Middle frontal gyrus (tissue), 1 donor: ENCODE results near the gene MRPS22.
"Not testable (repeated sequence)": the region's sequence is repeated elsewhere in the genome, so short reads cannot be mapped to it uniquely, and the experiment has no call there.

Experiments
- DNase-seq: peaks from one replicate; pipeline ENCODE4 v3.0.0-alpha.2; 2015; ENCODE audit warnings: low spot score; ENCODE audit errors: extremely low spot score

MRPS22 gene

DNA sequence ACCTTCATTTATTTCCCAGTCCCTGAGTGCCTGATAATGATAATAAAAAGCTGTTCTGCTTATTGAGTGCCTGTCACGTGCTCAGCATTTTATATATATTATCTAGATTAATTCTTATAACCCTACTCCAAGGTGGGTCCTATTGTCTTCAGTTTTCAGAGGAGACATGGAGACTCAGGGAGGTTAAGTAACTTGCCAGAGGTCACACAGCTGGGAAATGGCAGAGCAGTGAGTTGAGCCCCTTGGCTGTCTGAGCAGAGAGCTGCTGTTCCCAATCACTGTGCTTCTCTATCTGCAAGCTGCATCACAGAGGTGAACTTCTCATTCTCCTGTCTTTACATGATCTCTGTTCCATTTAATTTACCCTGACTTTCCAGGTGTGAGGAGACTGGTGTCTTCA is 32.3 kb upstream of the MRPS22 start:
- DNase-seq, result no peak

DNA sequence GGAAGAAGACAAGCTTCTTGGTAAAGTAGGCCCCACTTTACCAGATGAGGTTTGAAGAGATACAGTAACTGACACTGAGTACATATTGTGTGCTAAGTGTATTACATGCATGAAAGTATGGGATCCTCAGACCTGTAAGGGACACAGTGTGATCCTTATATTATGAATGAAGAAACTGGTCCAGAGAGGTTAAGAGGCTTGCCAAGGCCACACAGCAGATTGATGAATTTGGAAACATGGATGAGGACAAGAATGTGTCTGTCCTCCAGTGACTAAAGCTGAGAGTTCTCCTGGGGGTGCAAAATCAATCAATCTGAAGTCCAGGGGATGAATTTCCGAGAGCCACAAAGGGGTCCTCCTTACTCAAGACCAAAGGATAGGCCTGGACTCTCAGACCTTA is 31.4 kb upstream of the MRPS22 start:
- no peak for DNase-seq

DNA sequence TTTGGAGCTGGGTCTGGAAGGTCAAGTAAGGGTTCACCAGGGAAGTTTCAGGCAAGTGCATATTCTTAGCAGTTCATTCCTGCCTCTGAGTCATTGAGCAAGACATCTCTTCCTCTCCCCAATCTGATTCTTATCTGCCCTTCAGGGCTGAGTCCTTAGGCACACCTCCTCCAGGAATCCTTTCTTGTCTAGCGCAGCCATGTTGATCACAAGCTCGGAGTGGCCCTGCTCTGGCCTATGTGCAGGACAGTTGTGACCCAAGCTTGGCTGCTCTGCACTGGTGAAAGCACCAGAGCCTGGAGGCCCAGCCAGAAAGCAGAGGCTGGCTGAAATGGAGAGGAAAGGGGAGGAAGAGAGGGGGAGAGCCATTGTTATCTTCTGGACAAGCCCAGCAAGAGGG is 30.9 kb upstream of the MRPS22 start:
- DNase-seq, result no peak

DNA sequence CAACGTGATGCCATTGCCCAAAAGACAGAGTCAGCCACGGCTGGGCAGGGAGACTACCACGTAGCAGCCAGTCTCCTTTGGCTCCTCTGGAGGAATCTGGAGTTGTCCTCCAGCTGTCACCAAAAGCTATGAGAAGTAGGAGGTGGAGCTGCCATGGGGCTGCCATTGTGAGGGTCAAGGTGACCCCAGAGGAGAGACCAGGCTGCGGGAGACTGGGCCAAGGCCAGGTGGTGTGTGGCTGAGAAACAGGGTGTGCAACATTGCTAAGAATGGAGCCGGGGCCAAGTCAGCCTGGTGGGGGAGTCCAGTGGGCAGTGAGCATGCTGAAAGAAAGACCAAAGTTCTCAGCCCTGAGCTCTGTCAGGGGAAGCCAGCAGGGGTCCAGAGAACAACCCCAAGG is 29.9 kb upstream of the MRPS22 start:
- no peak for DNase-seq

DNA sequence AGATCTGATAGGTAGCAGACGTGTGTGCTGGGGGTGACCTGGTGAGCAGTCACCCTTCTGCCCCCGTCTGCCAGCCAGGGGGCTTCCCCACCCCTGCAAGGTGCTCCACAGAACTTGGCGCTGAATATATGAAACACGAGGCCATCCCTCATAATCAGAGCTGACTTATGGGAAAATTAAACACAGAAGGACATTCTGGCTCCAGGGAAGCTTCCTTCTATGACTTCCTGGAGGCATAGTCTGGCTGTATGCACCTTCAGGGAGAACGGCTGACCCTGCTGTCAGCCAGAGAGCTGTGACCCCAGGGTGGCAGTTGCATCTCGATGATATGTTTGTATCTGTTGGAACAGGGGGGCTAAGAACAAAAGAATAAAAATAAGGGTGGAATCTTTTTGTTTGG is 26.6 kb upstream of the MRPS22 start:
- no peak for DNase-seq

DNA sequence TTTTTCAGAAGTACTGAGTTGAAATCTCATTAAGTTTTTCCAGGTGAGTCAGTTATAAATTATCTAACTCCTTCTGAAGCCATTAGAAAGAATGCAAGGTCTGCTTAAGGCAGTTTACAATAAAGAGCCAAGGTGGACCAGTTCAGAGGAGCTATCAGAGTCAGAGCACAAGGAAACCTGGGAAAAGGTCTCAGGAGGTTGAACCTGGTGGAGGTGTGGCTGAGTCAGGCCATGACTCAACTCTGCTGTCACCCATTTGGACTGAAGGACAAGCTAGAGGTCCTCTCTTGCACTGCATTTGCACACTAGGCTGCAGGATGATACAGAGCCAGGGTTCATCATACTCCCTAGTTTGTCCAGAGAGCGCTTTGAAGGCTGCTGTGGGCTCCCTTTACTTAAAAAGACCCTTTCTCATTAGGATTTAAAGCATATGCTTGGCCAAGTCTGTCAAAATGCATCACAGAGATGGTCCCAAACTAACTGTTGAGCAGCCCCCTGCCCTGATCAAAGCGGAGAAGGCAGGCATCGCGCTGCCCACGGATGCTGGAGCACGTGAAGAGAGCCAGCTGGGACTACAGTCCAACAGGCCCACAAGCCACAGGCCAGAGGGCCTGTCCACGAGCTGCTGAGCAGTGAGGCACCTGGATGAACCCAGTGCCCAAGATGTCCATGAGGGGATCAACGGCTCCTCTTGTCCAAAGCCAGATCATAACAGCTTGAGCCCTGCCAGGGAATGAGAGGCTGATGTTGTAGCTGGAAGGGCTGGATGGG is 26.0 kb upstream of the MRPS22 start:
- no peak for DNase-seq

DNA sequence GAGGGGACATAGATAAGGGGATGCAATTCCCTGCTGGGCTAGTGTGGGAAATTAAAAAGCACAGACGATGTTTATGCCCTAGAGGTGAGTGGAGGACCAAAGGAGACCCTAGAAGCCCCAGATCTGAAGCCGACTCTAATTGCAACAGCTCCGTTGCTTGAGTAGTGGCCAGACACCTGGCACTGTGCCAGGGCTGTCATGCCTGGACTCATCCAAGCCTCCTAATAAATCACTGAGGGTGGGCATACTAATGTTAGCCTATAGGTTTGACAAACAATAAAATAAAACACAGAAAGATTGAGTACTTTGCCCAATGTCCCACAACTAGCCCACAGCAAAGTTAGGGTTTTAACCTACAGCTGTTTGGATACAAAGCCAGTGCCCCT is 25.4 kb upstream of the MRPS22 start:
- DNase-seq, result no peak

DNA sequence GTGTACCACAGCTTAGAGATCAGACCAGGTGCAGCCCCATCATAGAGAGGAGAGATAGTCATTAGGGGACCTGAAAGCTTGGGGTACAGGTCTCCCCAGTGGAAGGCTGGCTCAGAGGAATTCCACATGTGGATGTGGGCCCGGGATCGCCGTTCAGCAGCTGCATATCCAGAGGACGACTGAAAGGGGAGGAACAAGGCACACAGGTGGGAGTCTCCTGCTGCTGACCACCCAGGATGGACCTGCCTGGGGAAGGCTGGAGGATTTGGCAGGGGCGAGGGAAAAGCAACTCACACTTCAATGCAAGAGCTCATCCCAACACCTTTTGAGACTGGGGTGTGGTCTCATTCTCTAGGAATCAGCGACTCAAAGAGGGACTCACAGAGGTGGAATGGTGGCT is 25.0 kb upstream of the MRPS22 start:
- DNase-seq, result no peak

DNA sequence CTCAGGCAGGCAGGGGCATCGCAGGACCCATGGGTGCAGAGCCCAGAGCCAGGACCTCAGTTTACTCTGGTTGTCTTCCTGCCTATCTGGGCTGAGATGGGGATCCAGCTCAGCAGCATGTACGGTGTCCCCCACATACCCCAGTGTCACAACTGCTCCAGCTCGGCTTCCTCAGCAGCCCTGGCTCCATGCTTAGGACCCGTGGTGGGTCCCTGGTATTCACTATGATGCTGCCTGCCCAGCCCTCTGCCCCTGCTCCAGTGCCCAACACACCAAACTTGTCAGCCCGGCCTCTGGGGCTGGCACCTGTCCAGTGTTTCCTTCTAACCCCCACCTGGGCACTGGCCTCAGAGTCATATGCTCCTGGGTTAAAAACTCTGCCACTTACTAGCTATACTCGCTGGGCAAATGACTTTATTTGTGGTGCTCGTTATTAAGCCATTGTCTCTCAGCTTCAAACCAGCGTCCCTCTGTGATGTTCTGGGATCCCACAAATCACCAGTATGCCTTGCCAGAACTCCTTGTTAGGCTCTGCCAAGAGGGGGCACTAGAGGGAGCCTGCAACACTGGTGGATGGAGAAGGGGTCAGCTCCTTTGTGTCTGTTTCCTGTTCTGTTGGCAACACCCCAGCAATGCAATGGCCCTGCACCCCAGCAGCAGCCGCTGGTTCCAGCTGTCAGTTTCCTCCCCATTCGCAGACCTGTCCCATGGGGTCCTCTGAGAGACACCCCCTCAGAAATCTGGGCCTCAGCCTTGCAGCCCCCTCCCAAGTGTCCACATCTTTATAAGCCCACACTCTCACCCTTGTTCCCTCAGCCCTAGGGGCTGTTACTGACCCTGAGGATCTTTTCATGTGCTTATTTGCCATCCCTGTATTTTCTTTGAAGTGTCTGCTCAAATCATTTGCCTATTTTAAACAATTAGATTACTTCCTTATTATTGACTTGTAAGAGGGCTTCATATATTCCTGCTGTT is 24.1 kb upstream of the MRPS22 start:
- no peak for DNase-seq

DNA sequence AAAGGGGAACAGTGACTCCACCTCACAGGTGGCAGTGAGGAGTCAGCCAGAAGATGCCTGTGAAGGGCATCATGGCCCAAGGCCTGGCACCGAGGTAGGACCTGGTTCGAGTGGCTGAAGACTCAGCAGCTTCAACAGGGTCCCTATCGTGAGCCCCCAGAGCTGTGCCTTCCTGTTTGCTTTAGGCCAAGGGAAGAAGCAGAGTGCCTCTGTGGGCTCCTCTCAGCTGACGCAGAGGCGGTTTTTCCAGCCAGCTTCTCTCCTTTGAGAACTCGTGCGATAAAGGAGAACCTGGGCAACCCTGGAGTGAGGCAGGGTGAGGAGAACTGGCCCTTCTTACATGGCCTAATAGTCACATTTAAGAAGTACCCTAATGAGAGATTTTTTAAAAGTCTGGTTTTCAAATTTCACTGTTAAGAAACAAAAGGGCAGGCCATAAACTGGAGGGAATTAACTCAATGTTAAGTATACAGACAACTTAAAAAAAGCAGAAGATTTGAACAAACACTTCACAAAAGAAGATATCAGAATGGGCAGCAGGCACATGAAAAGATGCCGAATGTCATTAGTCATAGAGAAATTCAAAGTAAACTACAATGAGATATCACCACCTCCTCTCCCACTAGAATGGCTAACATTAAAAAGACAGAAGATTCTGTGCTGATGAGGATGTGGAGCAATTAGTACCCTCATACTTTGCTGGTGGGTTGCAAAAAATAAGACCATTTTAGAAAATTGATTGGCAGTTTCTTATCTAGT is 23.1 kb upstream of the MRPS22 start:
- DNase-seq, result no peak

DNA sequence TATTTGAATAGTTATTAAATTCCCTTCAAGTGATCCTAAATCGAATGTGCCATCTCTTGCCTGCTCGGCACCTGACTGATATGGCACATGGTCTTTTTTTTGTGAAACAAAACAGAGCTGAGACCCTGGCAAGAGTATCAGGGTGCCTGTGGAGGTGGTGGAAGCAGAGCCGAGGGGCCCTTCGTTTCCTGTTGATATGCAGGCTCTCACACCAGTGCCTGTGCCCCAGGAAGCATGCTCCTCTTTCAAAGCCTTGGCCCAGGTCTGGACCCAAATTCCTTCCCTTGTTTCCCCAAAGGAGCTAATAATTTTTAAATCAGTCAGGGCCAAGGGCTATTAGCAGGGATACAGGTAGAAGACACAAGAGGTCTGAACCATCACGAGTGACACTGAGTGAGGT is 21.5 kb upstream of the MRPS22 start:
- DNase-seq, result no peak

DNA sequence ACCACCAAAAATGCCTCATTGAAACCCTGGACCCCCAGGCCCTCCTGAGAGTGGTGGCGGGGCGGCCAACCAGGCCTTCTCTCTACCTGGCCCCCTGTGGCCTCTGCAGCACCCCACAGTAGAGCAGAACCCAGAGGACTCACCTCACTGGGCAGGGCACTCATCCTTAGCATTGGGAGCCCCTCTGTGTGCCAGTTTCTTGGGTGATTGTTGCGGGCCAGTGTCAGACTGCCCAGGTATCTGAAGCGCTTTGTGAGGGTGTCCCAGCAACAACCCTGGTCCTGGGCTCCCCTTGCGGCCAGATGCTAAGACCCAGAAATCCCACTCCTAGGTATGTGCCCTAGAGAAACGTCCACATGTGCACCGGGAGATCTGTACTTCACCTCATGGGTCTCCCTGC is 20.7 kb upstream of the MRPS22 start:
- no peak for DNase-seq

DNA sequence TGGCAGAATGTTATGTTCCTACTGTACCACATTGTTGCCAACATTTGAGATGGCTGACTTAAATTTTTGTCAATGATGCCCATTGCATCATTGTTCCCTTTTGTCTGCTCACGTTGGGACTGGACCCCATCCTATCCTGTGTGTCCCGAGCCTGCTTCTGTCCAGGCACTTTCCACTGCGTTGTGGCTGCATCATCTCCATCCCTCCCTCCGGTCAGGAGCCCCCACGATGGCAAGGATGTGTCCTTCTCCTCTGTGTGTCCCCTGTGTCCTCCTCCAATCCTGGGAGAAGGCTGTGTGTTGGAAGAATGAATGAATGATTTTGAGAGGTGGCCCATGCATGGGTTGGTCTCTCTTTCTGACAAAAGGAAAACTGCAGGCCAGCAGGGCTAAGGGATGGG is 19.4 kb upstream of the MRPS22 start:
- DNase-seq, result no peak

DNA sequence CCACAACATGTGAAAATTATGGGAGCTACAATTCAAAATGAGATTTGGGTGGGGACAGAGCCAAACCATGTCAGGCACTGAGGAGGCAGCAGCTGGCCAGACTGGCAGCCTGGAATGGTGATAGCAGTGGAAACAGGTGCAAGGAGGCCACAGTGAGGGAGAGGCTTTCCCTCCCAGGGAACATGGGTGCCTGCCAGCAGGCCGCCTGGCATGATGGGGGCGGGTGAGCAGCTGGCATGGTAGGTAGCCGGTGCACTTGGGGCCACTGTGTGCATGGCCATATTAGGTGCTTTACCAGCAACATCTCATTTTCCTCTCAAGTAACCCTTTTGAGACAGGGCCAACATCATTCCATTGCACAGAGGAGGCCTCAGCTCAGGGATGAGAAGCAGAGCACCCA is 18.3 kb upstream of the MRPS22 start:
- no peak for DNase-seq

DNA sequence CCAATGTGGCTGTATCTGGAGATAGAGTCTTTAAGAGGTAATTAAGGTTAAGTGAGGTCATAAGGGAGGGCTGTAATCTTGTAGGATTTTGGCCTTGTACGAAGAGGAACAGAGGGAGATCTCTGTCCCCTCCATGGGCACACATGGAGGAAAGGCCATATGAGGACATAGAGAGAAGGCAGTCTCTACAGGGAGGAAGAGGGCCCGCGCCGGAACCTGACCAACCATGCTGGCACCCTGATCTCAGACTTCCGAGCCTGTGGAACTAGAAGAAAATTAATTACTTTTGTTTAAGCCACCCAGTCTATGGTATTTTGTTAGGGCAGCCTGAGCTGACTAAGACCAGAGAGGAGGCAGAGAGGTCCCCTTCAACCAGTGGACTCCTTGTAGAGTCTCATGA is 17.7 kb upstream of the MRPS22 start:
- DNase-seq, result no peak

DNA sequence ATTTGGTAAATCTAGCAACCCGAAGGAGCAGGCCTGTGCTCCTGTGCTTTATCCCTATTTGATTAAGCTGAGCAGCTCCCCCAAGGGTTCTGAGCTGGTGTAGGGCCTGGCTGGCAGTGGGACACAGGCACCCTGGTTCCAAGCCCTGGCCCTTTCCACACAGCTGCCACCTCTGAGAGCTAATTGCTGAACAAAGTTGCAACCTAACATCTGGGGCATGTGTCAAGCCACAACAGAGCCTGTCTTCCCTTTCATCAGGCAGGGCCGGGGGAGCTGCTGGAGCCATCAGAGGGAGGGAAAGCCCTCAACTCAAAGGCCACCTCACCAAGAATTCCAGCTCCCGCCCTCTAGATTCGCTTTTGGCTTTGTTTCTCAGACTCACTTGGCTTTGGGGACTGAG is 17.1 kb upstream of the MRPS22 start:
- DNase-seq, result no peak

DNA sequence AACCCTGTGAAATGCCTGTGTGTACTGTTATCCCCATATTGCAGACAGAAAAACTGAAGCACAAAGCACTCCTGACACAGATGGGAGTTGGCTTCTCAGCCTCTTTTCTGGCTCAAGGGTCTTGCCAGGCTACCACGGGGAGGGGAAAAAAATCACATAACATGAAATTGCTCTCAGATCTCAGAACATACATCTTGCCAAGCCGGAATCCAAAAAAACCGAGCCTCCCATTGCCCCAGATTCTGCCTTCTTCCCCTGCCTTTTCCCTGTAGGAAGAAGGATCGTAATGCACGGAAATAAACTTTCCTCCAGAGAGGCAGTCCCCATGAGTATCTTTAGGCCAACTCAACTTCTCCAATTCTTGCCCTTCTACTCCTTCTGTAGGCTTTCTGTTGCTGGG is 16.6 kb upstream of the MRPS22 start:
- DNase-seq, result no peak

DNA sequence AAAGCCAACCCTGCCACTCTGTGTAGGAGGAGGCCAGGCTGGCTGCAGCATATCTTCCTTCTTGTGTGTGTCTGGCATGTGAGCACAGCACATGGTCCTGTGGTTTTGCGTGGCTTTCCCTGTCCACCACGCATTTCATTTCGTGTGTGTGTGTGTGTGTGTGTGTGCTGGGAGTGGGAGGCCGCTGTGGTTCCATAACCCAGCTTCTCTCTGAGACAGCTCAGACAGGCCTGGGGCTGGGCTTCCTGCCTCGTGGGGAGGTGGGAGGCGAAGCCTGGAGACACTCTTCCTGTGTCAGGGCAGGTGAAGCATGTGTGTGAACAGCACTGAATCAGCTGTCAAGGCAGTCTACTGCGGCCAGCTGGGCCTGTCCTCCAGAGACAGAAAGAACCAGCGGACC is 16.0 kb upstream of the MRPS22 start:
- no peak for DNase-seq

DNA sequence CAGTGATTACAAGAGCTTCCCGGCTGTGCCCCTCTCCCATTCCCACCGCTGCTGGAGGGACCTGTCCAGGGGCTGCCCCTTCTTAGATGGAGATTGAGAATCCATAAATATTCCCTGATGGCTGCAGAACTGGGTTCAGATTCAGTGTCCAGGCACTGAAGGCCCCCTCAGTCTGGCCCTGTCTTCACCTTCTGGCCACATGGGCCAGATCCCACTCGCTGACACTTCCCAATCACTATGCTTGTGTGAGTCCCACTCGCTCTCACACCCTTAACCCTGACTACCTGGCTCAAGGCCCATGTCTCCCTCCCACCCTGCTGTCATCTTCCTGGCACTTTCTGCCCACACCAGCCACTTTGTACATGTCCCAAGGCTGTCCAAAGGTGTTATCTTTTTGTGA is 15.5 kb upstream of the MRPS22 start:
- no peak for DNase-seq

DNA sequence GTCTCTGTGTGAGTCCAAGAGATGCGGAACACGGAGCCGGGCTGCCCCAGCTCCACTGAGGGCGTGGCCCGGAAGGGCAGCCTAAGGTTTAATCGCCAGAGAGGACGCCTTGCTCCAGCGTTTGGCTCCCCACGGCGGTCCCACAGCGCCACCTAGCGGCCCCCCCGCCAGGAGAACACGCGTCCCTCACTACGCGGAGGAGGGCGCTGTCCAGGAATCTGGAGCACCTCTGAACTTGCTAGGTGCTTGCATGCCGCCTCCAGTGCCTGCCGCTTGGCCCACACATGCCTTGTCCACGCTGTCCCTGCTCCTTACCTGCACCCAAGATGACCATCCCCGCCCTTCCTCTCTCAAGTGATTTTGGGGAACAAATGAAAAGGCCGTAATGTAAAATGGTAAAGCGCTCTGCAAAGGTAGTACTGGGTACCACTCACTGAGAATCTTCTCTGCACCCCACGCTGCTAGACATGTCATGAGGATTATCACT is 14.4 kb upstream of the MRPS22 start:
- DNase-seq, result peak; percentile 67

DNA sequence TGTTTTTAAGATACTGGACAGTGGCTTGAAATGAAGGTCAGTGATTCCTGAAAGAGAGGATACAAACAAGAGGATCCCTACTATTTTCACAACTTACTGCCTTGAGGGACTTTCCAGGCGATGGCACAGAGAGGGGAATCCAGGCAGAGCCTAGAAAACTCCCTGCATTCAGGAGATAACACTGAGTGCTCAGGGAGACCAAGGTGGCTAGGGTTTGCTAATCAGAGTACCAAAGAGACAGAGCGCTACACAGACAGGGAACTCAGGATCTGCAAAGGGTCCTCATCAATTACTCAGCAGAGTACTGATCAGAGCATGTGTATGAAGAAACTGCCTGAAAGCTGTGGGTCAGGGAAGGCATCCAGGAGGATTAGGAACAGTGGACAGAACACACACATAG is 11.7 kb upstream of the MRPS22 start:
- DNase-seq, result no peak

DNA sequence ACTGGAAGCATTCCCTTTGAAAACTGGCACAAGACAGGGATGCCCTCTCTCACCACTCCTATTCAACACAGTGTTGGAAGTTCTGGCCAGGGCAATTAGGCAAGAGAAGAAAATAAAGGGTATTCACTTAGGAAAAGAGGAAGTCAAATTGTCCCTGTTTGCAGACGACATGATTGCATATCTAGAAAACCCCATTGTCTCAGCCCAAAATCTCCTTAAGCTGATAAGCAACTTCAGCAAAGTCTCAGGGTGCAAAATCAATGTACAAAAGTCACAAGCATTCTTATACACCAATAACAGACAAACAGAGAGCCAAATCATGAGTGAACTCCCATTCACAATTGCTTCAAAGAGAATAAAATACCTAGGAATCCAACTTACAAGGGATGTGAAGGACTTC is 9.1 kb upstream of the MRPS22 start:
- not testable (repeated sequence) for DNase-seq
